Activated B cell treated with CpG ODN at 0.5 μM for 24 hours (primary cell): Measurements from ENCODE around the gene SART3. TPM values are rescaled to one million over a fixed set of nuclear protein-coding genes. Genes with fewer than 3 reads are reported as not detected.
"Not testable (repeated sequence)": the region's sequence is repeated elsewhere in the genome, so short reads cannot be mapped to it uniquely, and the experiment has no call there.

ENCODE experiments used
- ATAC-seq: fragments of 200-7000 bp; cut with Tn5 transposase; one replicate; pipeline ENCODE4 v1.10.0; 2021; ENCODE audit warnings: low read depth, mild to moderate bottlenecking, moderate library complexity
- CTCF ChIA-PET: fragments of 350-600 bp; sonication (Branson Sonifier 250); formaldehyde crosslinking; loops from one replicate; lab custom pipeline; 2021; ENCODE audit warnings: antibody characterized with exemption; lab: Charles Lee
- POLR2A ChIA-PET: fragments of 350-600 bp; sonication (Branson Sonifier 250); formaldehyde crosslinking; loops from one replicate; lab custom pipeline; 2021; ENCODE audit warnings: antibody characterized with exemption; lab: Charles Lee
- DNase-seq: peaks from one replicate; pipeline ENCODE4 v3.0.0; 2022
- H3K27ac Mint-ChIP-seq: one replicate; pipeline ENCODE4 v1.8.0; 2020; ENCODE audit warnings: mixed read lengths
- H3K27me3 Mint-ChIP-seq: one replicate; pipeline ENCODE4 v1.8.0; 2021; ENCODE audit warnings: mixed read lengths
- H3K36me3 Mint-ChIP-seq: one replicate; pipeline ENCODE4 v1.8.0; 2021; ENCODE audit warnings: low read depth, mixed read lengths
- H3K4me1 Mint-ChIP-seq: one replicate; pipeline ENCODE4 v1.8.0; 2021; ENCODE audit warnings: mixed read lengths
- H3K4me3 Mint-ChIP-seq: one replicate; pipeline ENCODE4 v1.8.0; 2020; ENCODE audit warnings: mild to moderate bottlenecking, mixed read lengths
- H3K9me3 Mint-ChIP-seq: one replicate; pipeline ENCODE4 v1.8.0; 2020; ENCODE audit warnings: mixed read lengths
- CTCF ChIP-seq: fragments of 200-600 bp; IDR thresholded peaks from one replicate; pipeline ENCODE4 v1.8.0; 2022; ENCODE audit warnings: antibody characterized with exemption, mild to moderate bottlenecking
- intact Hi-C: fragments of 100-400 bp; cut with micrococcal nuclease; formaldehyde crosslinking; loops from one replicate; pipeline ENCODE4 v1.15.1; 2024
- total RNA-seq: library from RNA; stranded (reverse); gene quantifications from 2 replicates; pipeline ENCODE4 v1.2.3, GENCODE V29; 2022

SART3 gene
- total RNA-seq, 1 donor from 2014 or later, result 107 TPM

- ChIA-PET CTCF (no interaction called here), POLR2A (no interaction called here)
- Mint-ChIP-seq H3K9me3 (no peaks in the 10 kb centered on the region), H3K4me3 (no peak overlapping the region), H3K4me1 (no peaks in the 10 kb centered on the region), H3K27ac (no peak overlapping the region), H3K36me3 (no peaks in the 10 kb centered on the region), H3K27me3 (peaks cover 36% of the 10 kb centered on the region)
- ATAC-seq, result no peak
- intact Hi-C loops, result no loop called here
- DNase-seq, result no peak
- no peak for TF ChIP-seq CTCF
Measured at GRCh38 chr12:108495054-108495453, 65.9 kb downstream of the SART3 start.

GRCh38 chr12:108491256-108491655 lies 69.7 kb downstream of the SART3 start:
- intact Hi-C loops, result no loop called here
- no peak for ATAC-seq
- ChIA-PET POLR2A (no interaction called here), CTCF (no interaction called here)
- Mint-ChIP-seq H3K27ac (no peak overlapping the region), H3K36me3 (no peaks in the 10 kb centered on the region), H3K4me1 (no peaks in the 10 kb centered on the region), H3K27me3 (peaks cover 52% of the 10 kb centered on the region), H3K4me3 (no peak overlapping the region), H3K9me3 (peaks cover 6% of the 10 kb centered on the region)
- DNase-seq, result no peak
- TF ChIP-seq CTCF, result no peak

GRCh38 chr12:108487029-108487428 lies 73.9 kb downstream of the SART3 start:
- H3K36me3 Mint-ChIP-seq, H3K4me3 Mint-ChIP-seq, POLR2A ChIA-PET, H3K9me3 Mint-ChIP-seq, intact Hi-C loops, DNase-seq, CTCF ChIA-PET, H3K27ac Mint-ChIP-seq, H3K4me1 Mint-ChIP-seq, ATAC-seq: not testable (repeated sequence)
- H3K27me3 Mint-ChIP-seq, result peaks cover 31% of the 10 kb centered on the region

- POLR2A ChIA-PET, result not testable (repeated sequence)
Measured at GRCh38 chr12:108485371-108485770, 75.6 kb downstream of the SART3 start.

GRCh38 chr12:108484845-108485244 lies 76.1 kb downstream of the SART3 start:
- ATAC-seq (no peak), DNase-seq (no peak)
- POLR2A ChIA-PET, result no interaction called here
- no peaks in the 10 kb centered on the region for H3K36me3 Mint-ChIP-seq
- H3K27me3 Mint-ChIP-seq, result peaks cover 29% of the 10 kb centered on the region
- CTCF ChIA-PET, result no interaction called here
- no peak overlapping the region for H3K27ac Mint-ChIP-seq
- peaks cover 6% of the 10 kb centered on the region for H3K9me3 Mint-ChIP-seq
- no peak overlapping the region for H3K4me3 Mint-ChIP-seq
- no peak for TF ChIP-seq CTCF
- no peaks in the 10 kb centered on the region for H3K4me1 Mint-ChIP-seq
- intact Hi-C loops, result no loop called here

More at GRCh38 chr12:108485371-108485770, 75.6 kb downstream of the SART3 start:
- DNase-seq, H3K9me3 Mint-ChIP-seq, H3K4me1 Mint-ChIP-seq, H3K36me3 Mint-ChIP-seq, CTCF ChIA-PET, intact Hi-C loops, H3K27ac Mint-ChIP-seq, H3K4me3 Mint-ChIP-seq, ATAC-seq: not testable (repeated sequence)
- peaks cover 29% of the 10 kb centered on the region for H3K27me3 Mint-ChIP-seq

GRCh38 chr12:108484431-108484830 lies 76.5 kb downstream of the SART3 start:
- Mint-ChIP-seq H3K36me3 (no peaks in the 10 kb centered on the region), H3K27ac (no peak overlapping the region), H3K4me1 (no peaks in the 10 kb centered on the region), H3K4me3 (no peak overlapping the region), H3K9me3 (peaks cover 6% of the 10 kb centered on the region), H3K27me3 (peaks cover 29% of the 10 kb centered on the region)
- DNase-seq (no peak), ATAC-seq (no peak)
- ChIA-PET CTCF (no interaction called here), POLR2A (no interaction called here)
- intact Hi-C loops, result no loop called here
- TF ChIP-seq CTCF, result no peak
